Natural killer cell (primary cell): ENCODE data around the gene GALNT15. TPM values are rescaled to one million over a fixed set of nuclear protein-coding genes. Genes with fewer than 3 reads are reported as not detected.

Experiments
- ATAC-seq, 3 donors: fragments of 150-1000 bp in 2 of 3; fragments of 200-7000 bp in 1 of 3; cut with Tn5 transposase; 1 replicate in 1 of 3; 2 replicates in 2 of 3; pipeline ENCODE4 v1.10.0; 2021; ENCODE audit warnings: mild to moderate bottlenecking in 2 of 3, moderate library complexity in 2 of 3
- DNase-seq, 2 donors: peaks; one replicate each; pipeline versions ENCODE4 v3.0.0 to v3.0.0-alpha.2; 2013 to 2021; ENCODE audit warnings: mixed read lengths in 1 of 2
- H3K27ac ChIP-seq: one replicate; pipeline ENCODE4 v1.5.1; 2013; ENCODE audit warnings: mild to moderate bottlenecking, low read length
- H3K27me3 ChIP-seq: one replicate; pipeline ENCODE4 v1.6.1; 2013; ENCODE audit warnings: low read length; ENCODE audit not compliant: control insufficient read depth, insufficient read depth
- H3K36me3 ChIP-seq: one replicate; pipeline ENCODE4 v1.6.1; 2013; ENCODE audit warnings: low read length; ENCODE audit not compliant: control insufficient read depth, insufficient read depth
- H3K4me1 ChIP-seq: one replicate; pipeline ENCODE4 v1.6.1; 2013; ENCODE audit warnings: low read length; ENCODE audit not compliant: control insufficient read depth, insufficient read depth
- H3K4me3 ChIP-seq: one replicate; pipeline ENCODE4 v1.5.1; 2013; ENCODE audit warnings: low read length
- H3K9me3 ChIP-seq: one replicate; pipeline ENCODE4 v1.6.1; 2013; ENCODE audit warnings: low read length; ENCODE audit not compliant: control insufficient read depth, insufficient read depth
- H3K27ac Mint-ChIP-seq, 2 donors: one replicate each; pipeline ENCODE4 v1.8.0; 2022; ENCODE audit warnings: mild to moderate bottlenecking in 2 of 2, mixed read lengths in 2 of 2, moderate library complexity in 1 of 2
- H3K27me3 Mint-ChIP-seq, 2 donors: one replicate each; pipeline ENCODE4 v1.8.0; 2022; ENCODE audit warnings: low read depth in 2 of 2, mixed read lengths in 2 of 2
- H3K36me3 Mint-ChIP-seq: one replicate; pipeline ENCODE4 v1.8.0; 2022; ENCODE audit warnings: mixed read lengths
- H3K4me1 Mint-ChIP-seq, 2 donors: one replicate each; pipeline ENCODE4 v1.8.0; 2022; ENCODE audit warnings: mixed read lengths in 2 of 2
- H3K4me3 Mint-ChIP-seq: one replicate; pipeline ENCODE4 v1.8.0; 2022; ENCODE audit warnings: mild to moderate bottlenecking, moderate library complexity, mixed read lengths
- H3K9me3 Mint-ChIP-seq, 2 donors: one replicate each; pipeline ENCODE4 v1.8.0; 2022; ENCODE audit warnings: mixed read lengths in 2 of 2
- CTCF ChIP-seq: fragments of 200-600 bp; IDR thresholded peaks from one replicate; pipeline ENCODE4 v1.8.0; 2022; ENCODE audit warnings: antibody characterized with exemption
- WGBS: methylation state at CpG from one replicate; pipeline ENCODE4 v1.1.7; 2013; ENCODE audit warnings: missing lambda C conversion rate; ENCODE audit not compliant: insufficient coverage; 5-methylcytosine and 5-hydroxymethylcytosine counted together
- intact Hi-C: fragments of 100-400 bp; cut with micrococcal nuclease; formaldehyde crosslinking; loops from one replicate; pipeline ENCODE4 v1.14.2; 2022
- total RNA-seq, 4 donors: library from RNA; stranded (reverse); fragments of 120-200 nt in 1 of 4; gene quantifications; one replicate each; pipeline versions ENCODE4 v1.2.3 to v1.2.4, GENCODE V29; 2013 to 2022

Gene GALNT15
- total RNA-seq, 3 donors from 2014 or later (not counting 1 experiment from before 2014, with no cell fraction given) = not detected

DNA sequence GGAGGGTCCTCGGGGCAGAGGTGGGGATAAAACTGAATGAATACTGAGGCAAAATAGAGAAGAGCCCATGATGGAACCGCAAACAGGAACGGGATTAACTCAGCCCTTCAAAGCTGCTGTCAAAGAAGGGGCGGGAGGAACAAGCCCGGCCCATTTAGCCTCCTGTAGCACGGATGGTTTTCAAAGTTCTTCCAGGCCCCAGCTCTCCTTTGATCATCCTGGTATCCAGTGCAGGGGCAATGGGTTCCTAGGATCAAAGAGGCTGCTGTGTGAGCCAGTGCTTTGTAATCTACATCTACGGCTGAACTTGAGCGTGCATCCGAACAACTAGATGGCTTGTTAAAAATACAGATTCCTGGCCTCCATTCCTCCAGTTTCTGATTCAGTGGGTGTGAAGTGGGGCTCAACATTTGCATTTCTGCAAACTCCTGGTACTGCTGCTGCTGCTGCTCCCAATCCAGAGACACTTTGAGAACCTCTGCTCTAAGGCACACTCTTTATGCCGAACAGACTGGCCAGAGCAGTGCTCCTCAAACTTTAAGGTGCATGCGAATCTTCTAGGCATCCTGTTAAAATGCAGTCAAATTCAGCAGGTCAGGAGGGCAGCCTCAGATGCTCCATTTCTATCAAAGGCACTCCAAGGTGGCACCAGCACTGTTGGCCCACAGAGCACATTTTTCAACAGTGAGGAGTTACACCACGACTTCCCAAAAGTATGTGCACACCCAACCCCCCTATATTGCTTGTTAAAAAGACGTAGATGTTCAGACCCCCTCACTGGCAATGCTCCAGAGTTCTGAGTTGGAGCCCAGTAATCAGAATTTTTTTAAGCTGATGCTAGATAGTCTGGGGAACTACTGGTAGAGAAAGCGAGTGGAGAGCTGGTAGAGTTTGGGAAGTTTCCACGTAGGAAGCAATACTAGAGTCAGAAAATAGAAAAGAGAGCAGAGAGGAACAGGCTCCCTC lies 5.6 kb downstream of the GALNT15 start:
- DNase-seq (no peak), ATAC-seq (no peak)
- Mint-ChIP-seq H3K9me3 (no peaks in the 10 kb centered on the region), H3K4me3 (no peak overlapping the region), H3K36me3 (no peaks in the 10 kb centered on the region), H3K4me1 (peaks cover 6 to 9% of the 10 kb centered on the region in 2 donors), H3K27me3 (peaks cover 0 to 8% of the 10 kb centered on the region in 2 donors), H3K27ac (no peak overlapping the region)
- Histone ChIP-seq H3K27me3 (no peaks in the 10 kb centered on the region), H3K36me3 (no peaks in the 10 kb centered on the region), H3K27ac (no peak overlapping the region), H3K9me3 (no peaks in the 10 kb centered on the region), H3K4me3 (no peak overlapping the region), H3K4me1 (peaks cover 5% of the 10 kb centered on the region)
- no peak for TF ChIP-seq CTCF
- intact Hi-C loops = loop anchor here (10.0 kb wide), 1 partner anchor 985 kb away; no protein-coding TSS in a partner anchor
- WGBS = 85% methylated on average over 15 of the region's 15 CpGs

DNA sequence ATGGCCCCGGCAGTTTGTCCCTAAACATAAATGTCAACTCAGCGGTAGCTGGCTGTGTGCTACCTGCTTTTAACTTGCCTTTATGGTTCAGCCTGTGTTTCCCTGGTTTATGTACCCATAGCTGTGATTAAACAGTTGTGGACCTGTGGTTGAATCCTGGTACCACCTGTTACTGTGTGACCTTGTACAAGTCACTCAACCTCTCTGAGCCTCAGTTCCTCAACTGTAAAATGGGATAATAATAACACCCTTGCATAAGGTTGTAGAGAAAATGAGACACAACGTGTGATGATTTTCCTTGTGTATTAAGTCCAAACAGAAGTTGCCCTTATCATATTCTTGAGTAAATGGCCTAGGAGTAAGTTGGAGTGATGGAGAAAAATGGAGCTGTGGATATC lies 6.3 kb downstream of the GALNT15 start:
- TF ChIP-seq CTCF = no peak
- H3K27ac Mint-ChIP-seq = no peak overlapping the region
- Histone ChIP-seq H3K27ac (no peak overlapping the region), H3K27me3 (no peaks in the 10 kb centered on the region), H3K4me1 (peaks cover 5% of the 10 kb centered on the region), H3K4me3 (no peak overlapping the region), H3K9me3 (no peaks in the 10 kb centered on the region), H3K36me3 (no peaks in the 10 kb centered on the region)
- peaks cover 0 to 8% of the 10 kb centered on the region in 2 donors for H3K27me3 Mint-ChIP-seq
- H3K4me1 Mint-ChIP-seq = peaks cover 6 to 9% of the 10 kb centered on the region in 2 donors
- DNase-seq (no peak), ATAC-seq (no peak)
- intact Hi-C loops = no loop called here
- WGBS = 89% methylated on average over 3 of the region's 3 CpGs
- H3K4me3 Mint-ChIP-seq = no peak overlapping the region
- H3K9me3 Mint-ChIP-seq = no peaks in the 10 kb centered on the region
- H3K36me3 Mint-ChIP-seq = no peaks in the 10 kb centered on the region

DNA sequence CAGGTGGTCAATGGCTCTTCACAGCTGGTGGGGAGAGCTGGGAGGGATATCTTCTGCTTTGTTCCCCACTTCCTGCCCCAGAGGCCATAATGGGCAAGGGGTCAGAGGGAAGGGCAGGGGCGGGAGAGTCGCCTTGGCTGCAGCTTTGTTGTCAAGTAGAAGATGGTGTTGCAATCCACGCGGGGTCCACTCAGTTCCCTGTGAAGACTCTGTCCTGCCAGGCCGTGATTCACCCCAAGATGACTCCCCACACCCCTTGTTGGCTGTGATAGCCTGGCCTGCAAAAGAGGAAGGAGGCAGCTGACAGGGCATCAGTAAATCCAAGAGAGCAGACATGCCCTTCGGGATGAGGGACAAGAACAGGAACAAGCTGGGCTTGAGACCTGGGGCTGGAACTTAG lies 6.9 kb downstream of the GALNT15 start:
- no peaks in the 10 kb centered on the region for H3K9me3 ChIP-seq
- 75% methylated on average over 6 of the region's 6 CpGs for WGBS
- H3K4me3 ChIP-seq = no peak overlapping the region
- DNase-seq = no peak
- H3K9me3 Mint-ChIP-seq = no peaks in the 10 kb centered on the region
- intact Hi-C loops = no loop called here
- TF ChIP-seq CTCF = no peak
- H3K27ac ChIP-seq = no peak overlapping the region
- H3K36me3 Mint-ChIP-seq = no peaks in the 10 kb centered on the region
- peaks cover 0 to 8% of the 10 kb centered on the region in 2 donors for H3K27me3 Mint-ChIP-seq
- no peak for ATAC-seq
- H3K4me1 ChIP-seq = peaks cover 5% of the 10 kb centered on the region
- peaks cover 8 to 13% of the 10 kb centered on the region in 2 donors for H3K4me1 Mint-ChIP-seq
- H3K4me3 Mint-ChIP-seq = no peak overlapping the region
- H3K27ac Mint-ChIP-seq = no peak overlapping the region
- no peaks in the 10 kb centered on the region for H3K36me3 ChIP-seq
- H3K27me3 ChIP-seq = no peaks in the 10 kb centered on the region
